ENCODE results near the gene CACNB4.

The CACNB4 gene

GRCh38 chr2:152068226-152068625 lies 30.6 kb downstream of the CACNB4 start:
- no peak overlapping the region for H3K23ac ChIP-seq (ENCODE audit: low read length in 2 of 2)
- DNase-seq, result no peak
- H3K27me3 ChIP-seq (ENCODE audit: control insufficient read depth in 1 of 2, insufficient read depth in 1 of 2, low read length in 2 of 2), result peaks cover 0 to 54% of the 10 kb centered on the region in 2 experiments
- H4K8ac ChIP-seq (ENCODE audit: low read length), result no peak overlapping the region
- no peak overlapping the region for H3K4me2 ChIP-seq (ENCODE audit: low read length, poor library complexity, severe bottlenecking)
- H3K14ac ChIP-seq (ENCODE audit: low read length in 2 of 2), result no peak overlapping the region
- H3K4me3 ChIP-seq (ENCODE audit: insufficient read depth in 1 of 2, low read depth in 1 of 2, low read length in 2 of 2), result no peak overlapping the region
- no peak overlapping the region for H2BK5ac ChIP-seq (ENCODE audit: low read depth, low read length, poor library complexity, severe bottlenecking)
- no peak overlapping the region for H2BK15ac ChIP-seq (ENCODE audit: low read depth, poor library complexity, severe bottlenecking)
- no peaks in the 10 kb centered on the region for H3K79me1 ChIP-seq (replicated peaks; ENCODE audit: low read length, poor library complexity, severe bottlenecking)
- H3K4ac ChIP-seq (ENCODE audit: low read depth in 1 of 2, low read length in 2 of 2), result no peak overlapping the region
- H3K18ac ChIP-seq (ENCODE audit: low read depth in 1 of 2, low read length in 2 of 2), result no peak overlapping the region
- H4K91ac ChIP-seq (ENCODE audit: low read length), result no peak overlapping the region
- H3K4me1 ChIP-seq (ENCODE audit: control insufficient read depth, insufficient read depth, low read depth, low read length), result no peaks in the 10 kb centered on the region
- H2BK120ac ChIP-seq (ENCODE audit: low read depth, low read length), result no peak overlapping the region
- no peak overlapping the region for H3K27ac ChIP-seq (ENCODE audit: low read length, poor library complexity, severe bottlenecking)
- H2BK12ac ChIP-seq (ENCODE audit: low read length in 2 of 2), result no peak overlapping the region
- H3K9ac ChIP-seq (ENCODE audit: low read length), result no peak overlapping the region
- no peaks in the 10 kb centered on the region for H3K9me3 ChIP-seq (ENCODE audit: control insufficient read depth, low read length)
- H2AK5ac ChIP-seq (ENCODE audit: low read length, severe bottlenecking), result no peak overlapping the region
- no peaks in the 10 kb centered on the region for H3K36me3 ChIP-seq (ENCODE audit: control insufficient read depth in 1 of 2, insufficient read depth in 2 of 2, low read depth in 1 of 2, low read length in 2 of 2)
- WGBS, result 95% methylated on average over 2 of the region's 2 CpGs
- H2AFZ ChIP-seq (ENCODE audit: low read depth, low read length), result no peak overlapping the region

- H4K91ac ChIP-seq (ENCODE audit: low read length), result no peak overlapping the region
- no peak overlapping the region for H2AK5ac ChIP-seq (ENCODE audit: low read length, severe bottlenecking)
- H3K36me3 ChIP-seq (ENCODE audit: control insufficient read depth in 1 of 2, insufficient read depth in 2 of 2, low read depth in 1 of 2, low read length in 2 of 2), result no peaks in the 10 kb centered on the region
- H3K4me1 ChIP-seq (ENCODE audit: control insufficient read depth, insufficient read depth, low read depth, low read length), result no peaks in the 10 kb centered on the region
- H3K9me3 ChIP-seq (ENCODE audit: control insufficient read depth, low read length), result no peaks in the 10 kb centered on the region
- 74% methylated on average over 1 of the region's 1 CpG for WGBS
- no peak overlapping the region for H3K9ac ChIP-seq (ENCODE audit: low read length)
- H3K79me1 ChIP-seq (replicated peaks; ENCODE audit: low read length, poor library complexity, severe bottlenecking), result no peaks in the 10 kb centered on the region
- no peak overlapping the region for H2AFZ ChIP-seq (ENCODE audit: low read depth, low read length)
- H2BK12ac ChIP-seq (ENCODE audit: low read length in 2 of 2), result no peak overlapping the region
- H3K23ac ChIP-seq (ENCODE audit: low read length in 2 of 2), result no peak overlapping the region
- H2BK15ac ChIP-seq (ENCODE audit: low read depth, poor library complexity, severe bottlenecking), result no peak overlapping the region
- peaks cover 0 to 51% of the 10 kb centered on the region in 2 experiments for H3K27me3 ChIP-seq (ENCODE audit: control insufficient read depth in 1 of 2, insufficient read depth in 1 of 2, low read length in 2 of 2)
- no peak overlapping the region for H4K8ac ChIP-seq (ENCODE audit: low read length)
- no peak overlapping the region for H2BK5ac ChIP-seq (ENCODE audit: low read depth, low read length, poor library complexity, severe bottlenecking)
- H3K14ac ChIP-seq (ENCODE audit: low read length in 2 of 2), result no peak overlapping the region
- DNase-seq, result no peak
- H3K27ac ChIP-seq (ENCODE audit: low read length, poor library complexity, severe bottlenecking), result no peak overlapping the region
- H3K4me2 ChIP-seq (ENCODE audit: low read length, poor library complexity, severe bottlenecking), result no peak overlapping the region
- no peak overlapping the region for H3K4ac ChIP-seq (ENCODE audit: low read depth in 1 of 2, low read length in 2 of 2)
- H3K18ac ChIP-seq (ENCODE audit: low read depth in 1 of 2, low read length in 2 of 2), result no peak overlapping the region
- H3K4me3 ChIP-seq (ENCODE audit: insufficient read depth in 1 of 2, low read depth in 1 of 2, low read length in 2 of 2), result no peak overlapping the region
- H2BK120ac ChIP-seq (ENCODE audit: low read depth, low read length), result no peak overlapping the region
Measured at GRCh38 chr2:152067823-152068222, 31.0 kb downstream of the CACNB4 start.

- DNase-seq, result no peak
- Histone ChIP-seq H3K27me3 (ENCODE audit: control insufficient read depth in 1 of 2, insufficient read depth in 1 of 2, low read length in 2 of 2) (peaks cover 0 to 52% of the 10 kb centered on the region in 2 experiments), H2AFZ (ENCODE audit: low read depth, low read length) (no peak overlapping the region), H2BK15ac (ENCODE audit: low read depth, poor library complexity, severe bottlenecking) (no peak overlapping the region), H3K79me1 (replicated peaks; ENCODE audit: low read length, poor library complexity, severe bottlenecking) (no peaks in the 10 kb centered on the region), H3K14ac (ENCODE audit: low read length in 2 of 2) (no peak overlapping the region), H3K36me3 (ENCODE audit: control insufficient read depth in 1 of 2, insufficient read depth in 2 of 2, low read depth in 1 of 2, low read length in 2 of 2) (no peaks in the 10 kb centered on the region), H3K4me2 (ENCODE audit: low read length, poor library complexity, severe bottlenecking) (no peak overlapping the region), H3K4me1 (ENCODE audit: control insufficient read depth, insufficient read depth, low read depth, low read length) (peaks cover 3% of the 10 kb centered on the region), H3K27ac (ENCODE audit: low read length, poor library complexity, severe bottlenecking) (no peak overlapping the region), H3K4ac (ENCODE audit: low read depth in 1 of 2, low read length in 2 of 2) (no peak overlapping the region), H3K9ac (ENCODE audit: low read length) (no peak overlapping the region), H2BK5ac (ENCODE audit: low read depth, low read length, poor library complexity, severe bottlenecking) (no peak overlapping the region), H3K4me3 (ENCODE audit: insufficient read depth in 1 of 2, low read depth in 1 of 2, low read length in 2 of 2) (no peak overlapping the region), H3K9me3 (ENCODE audit: control insufficient read depth, low read length) (no peaks in the 10 kb centered on the region), H2BK12ac (ENCODE audit: low read length in 2 of 2) (no peak overlapping the region), H3K23ac (ENCODE audit: low read length in 2 of 2) (no peak overlapping the region), H2AK5ac (ENCODE audit: low read length, severe bottlenecking) (no peak overlapping the region), H3K18ac (ENCODE audit: low read depth in 1 of 2, low read length in 2 of 2) (no peak overlapping the region), H2BK120ac (ENCODE audit: low read depth, low read length) (no peak overlapping the region), H4K91ac (ENCODE audit: low read length) (no peak overlapping the region), H4K8ac (ENCODE audit: low read length) (no peak overlapping the region)
- WGBS, result 88% methylated on average over 3 of the region's 3 CpGs
Measured at GRCh38 chr2:152065945-152066344, 32.9 kb downstream of the CACNB4 start.

GRCh38 chr2:152064001-152064400 lies 34.8 kb downstream of the CACNB4 start:
- no peak overlapping the region for H3K18ac ChIP-seq (ENCODE audit: low read depth in 1 of 2, low read length in 2 of 2)
- H3K27ac ChIP-seq (ENCODE audit: low read length, poor library complexity, severe bottlenecking), result no peak overlapping the region
- no peak overlapping the region for H3K14ac ChIP-seq (ENCODE audit: low read length in 2 of 2)
- DNase-seq, result no peak
- no peak overlapping the region for H2BK120ac ChIP-seq (ENCODE audit: low read depth, low read length)
- no peak overlapping the region for H2BK15ac ChIP-seq (ENCODE audit: low read depth, poor library complexity, severe bottlenecking)
- H3K4me3 ChIP-seq (ENCODE audit: insufficient read depth in 1 of 2, low read depth in 1 of 2, low read length in 2 of 2), result no peak overlapping the region
- H4K91ac ChIP-seq (ENCODE audit: low read length), result no peak overlapping the region
- H2BK12ac ChIP-seq (ENCODE audit: low read length in 2 of 2), result no peak overlapping the region
- H3K4me1 ChIP-seq (ENCODE audit: control insufficient read depth, insufficient read depth, low read depth, low read length), result peaks cover 3% of the 10 kb centered on the region
- H3K4me2 ChIP-seq (ENCODE audit: low read length, poor library complexity, severe bottlenecking), result no peak overlapping the region
- H3K4ac ChIP-seq (ENCODE audit: low read depth in 1 of 2, low read length in 2 of 2), result no peak overlapping the region
- WGBS, result 100% methylated on average over 1 of the region's 3 CpGs
- H2AK5ac ChIP-seq (ENCODE audit: low read length, severe bottlenecking), result no peak overlapping the region
- H3K36me3 ChIP-seq (ENCODE audit: control insufficient read depth in 1 of 2, insufficient read depth in 2 of 2, low read depth in 1 of 2, low read length in 2 of 2), result no peaks in the 10 kb centered on the region
- H3K9me3 ChIP-seq (ENCODE audit: control insufficient read depth, low read length), result peaks cover 2% of the 10 kb centered on the region
- H3K23ac ChIP-seq (ENCODE audit: low read length in 2 of 2), result no peak overlapping the region
- H3K79me1 ChIP-seq (replicated peaks; ENCODE audit: low read length, poor library complexity, severe bottlenecking), result no peaks in the 10 kb centered on the region
- H2AFZ ChIP-seq (ENCODE audit: low read depth, low read length), result no peak overlapping the region
- H2BK5ac ChIP-seq (ENCODE audit: low read depth, low read length, poor library complexity, severe bottlenecking), result no peak overlapping the region
- H4K8ac ChIP-seq (ENCODE audit: low read length), result no peak overlapping the region
- H3K27me3 ChIP-seq (ENCODE audit: control insufficient read depth in 1 of 2, insufficient read depth in 1 of 2, low read length in 2 of 2), result peaks cover 0 to 61% of the 10 kb centered on the region in 2 experiments
- peak overlapping the region; percentile 12 for H3K9ac ChIP-seq (ENCODE audit: low read length)

All from mesenchymal stem cell (in vitro differentiated cells and primary cell).